ENCODE results near the gene TMEM169. TPM values are rescaled to one million over a fixed set of nuclear protein-coding genes. Genes with fewer than 3 reads are reported as not detected.

The TMEM169 gene
- total and polyA plus RNA-seq, 2 of the 13 experiments (the other 11 are each of a cell fraction or from before 2014, with no cell fraction given), result 1.5 to 4.5 TPM

DNA sequence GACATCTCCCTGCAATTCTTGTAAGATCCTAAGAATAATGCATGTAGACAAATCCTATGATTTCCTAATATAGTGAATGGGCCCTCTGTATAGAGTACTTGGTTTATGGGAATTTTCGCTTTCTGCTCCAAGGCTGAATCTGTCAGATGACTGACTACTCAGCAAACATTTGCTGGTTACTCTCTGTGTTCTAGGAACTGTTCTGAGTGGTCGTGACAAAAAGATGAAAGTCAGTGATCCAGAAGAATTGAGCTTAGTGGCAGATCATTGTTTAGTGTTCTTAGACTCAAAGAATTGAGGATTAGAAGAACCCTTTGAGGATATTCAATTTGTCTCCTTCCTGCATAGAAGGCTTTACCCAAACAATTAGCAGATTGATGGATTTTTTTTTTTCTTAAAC lies 37.4 kb downstream of the TMEM169 start:
- ATAC-seq (no peak), FAIRE-seq (no peak), DNase-seq (ENCODE audit: low spot score) (no peak)
- intact Hi-C loops (cut with micrococcal nuclease; ENCODE audit: unreplicated experiment) (no loop called here), in situ Hi-C loops (cut with HindIII; ENCODE audit: extremely low pct_ligation_motif_present, low pct_unique_long_range_greater_than_20kb) (no loop called here)
- Histone ChIP-seq H3K9me3 (ENCODE audit: low read length) (no peaks in the 10 kb centered on the region), H2AFZ (ENCODE audit: low read length) (no peak overlapping the region), H3K36me3 (replicated peaks in 1 of 2; ENCODE audit: control insufficient read depth in 1 of 2, insufficient read depth in 2 of 2, low read length in 2 of 2) (peaks cover 17 to 86% of the 10 kb centered on the region in 2 experiments), H3K4me3 (replicated peaks in 1 of 3; ENCODE audit: insufficient read depth in 1 of 3, low read depth in 2 of 3, low read length in 3 of 3) (no peak overlapping the region), H3K4me1 (ENCODE audit: insufficient read depth, low read length) (peaks cover 28% of the 10 kb centered on the region), H3K27ac (ENCODE audit: extremely low read length, insufficient read depth, low read length) (no peak overlapping the region), H3K9ac (ENCODE audit: insufficient read depth, low read depth, low read length) (no peak overlapping the region), H3K27me3 (ENCODE audit: control insufficient read depth in 1 of 2, insufficient read depth in 2 of 2, low read length in 2 of 2) (no peaks in the 10 kb centered on the region; a peak in 1 of 5 replicates), H3K4me2 (ENCODE audit: low read depth, low read length) (no peak overlapping the region), H4K20me1 (ENCODE audit: insufficient read depth, low read length) (no peaks in the 10 kb centered on the region), H3K79me2 (ENCODE audit: insufficient read depth, low read length) (peaks cover 41% of the 10 kb centered on the region)
- BruUV-seq (replicated peaks), result no TSS peak
- POLR2A ChIA-PET, result no interaction called here
- TF ChIP-seq TMF1 (CRISPR knock-in tag; IDR thresholded peaks at IDR 0.05; ENCODE audit: low read depth) (no peak), SMYD3 (CRISPR knock-in tag; IDR thresholded peaks at IDR 0.05) (no peak), TFDP1 (CRISPR knock-in tag; IDR thresholded peaks at IDR 0.05; ENCODE audit: borderline replicate concordance) (no peak), ARNTL (CRISPR knock-in tag; IDR thresholded peaks at IDR 0.05) (no peak), SOX6 (IDR thresholded peaks at IDR 0.05) (no peak), SOX6 (CRISPR knock-in tag; IDR thresholded peaks at IDR 0.05) (no peak), PHF8 (CRISPR knock-in tag; IDR thresholded peaks at IDR 0.05) (no peak)
- TF ChIP-seq, protein P1, sequence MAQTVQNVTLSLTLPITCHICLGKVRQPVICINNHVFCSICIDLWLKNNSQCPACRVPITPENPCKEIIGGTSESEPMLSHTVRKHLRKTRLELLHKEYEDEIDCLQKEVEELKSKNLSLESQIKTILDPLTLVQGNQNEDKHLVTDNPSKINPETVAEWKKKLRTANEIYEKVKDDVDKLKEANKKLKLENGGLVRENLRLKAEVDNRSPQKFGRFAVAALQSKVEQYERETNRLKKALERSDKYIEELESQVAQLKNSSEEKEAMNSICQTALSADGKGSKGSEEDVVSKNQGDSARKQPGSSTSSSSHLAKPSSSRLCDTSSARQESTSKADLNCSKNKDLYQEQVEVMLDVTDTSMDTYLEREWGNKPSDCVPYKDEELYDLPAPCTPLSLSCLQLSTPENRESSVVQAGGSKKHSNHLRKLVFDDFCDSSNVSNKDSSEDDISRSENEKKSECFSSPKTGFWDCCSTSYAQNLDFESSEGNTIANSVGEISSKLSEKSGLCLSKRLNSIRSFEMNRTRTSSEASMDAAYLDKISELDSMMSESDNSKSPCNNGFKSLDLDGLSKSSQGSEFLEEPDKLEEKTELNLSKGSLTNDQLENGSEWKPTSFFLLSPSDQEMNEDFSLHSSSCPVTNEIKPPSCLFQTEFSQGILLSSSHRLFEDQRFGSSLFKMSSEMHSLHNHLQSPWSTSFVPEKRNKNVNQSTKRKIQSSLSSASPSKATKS (CRISPR knock-in tag; IDR thresholded peaks at IDR 0.05), result no peak
- TF ChIP-seq, protein P2, sequence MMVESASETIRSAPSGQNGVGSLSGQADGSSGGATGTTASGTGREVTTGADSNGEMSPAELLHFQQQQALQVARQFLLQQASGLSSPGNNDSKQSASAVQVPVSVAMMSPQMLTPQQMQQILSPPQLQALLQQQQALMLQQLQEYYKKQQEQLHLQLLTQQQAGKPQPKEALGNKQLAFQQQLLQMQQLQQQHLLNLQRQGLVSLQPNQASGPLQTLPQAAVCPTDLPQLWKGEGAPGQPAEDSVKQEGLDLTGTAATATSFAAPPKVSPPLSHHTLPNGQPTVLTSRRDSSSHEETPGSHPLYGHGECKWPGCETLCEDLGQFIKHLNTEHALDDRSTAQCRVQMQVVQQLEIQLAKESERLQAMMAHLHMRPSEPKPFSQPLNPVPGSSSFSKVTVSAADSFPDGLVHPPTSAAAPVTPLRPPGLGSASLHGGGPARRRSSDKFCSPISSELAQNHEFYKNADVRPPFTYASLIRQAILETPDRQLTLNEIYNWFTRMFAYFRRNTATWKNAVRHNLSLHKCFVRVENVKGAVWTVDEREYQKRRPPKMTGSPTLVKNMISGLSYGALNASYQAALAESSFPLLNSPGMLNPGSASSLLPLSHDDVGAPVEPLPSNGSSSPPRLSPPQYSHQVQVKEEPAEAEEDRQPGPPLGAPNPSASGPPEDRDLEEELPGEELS (CRISPR knock-in tag; IDR thresholded peaks at IDR 0.05), result no peak
- TF ChIP-seq, protein P3, sequence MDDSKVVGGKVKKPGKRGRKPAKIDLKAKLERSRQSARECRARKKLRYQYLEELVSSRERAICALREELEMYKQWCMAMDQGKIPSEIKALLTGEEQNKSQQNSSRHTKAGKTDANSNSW (CRISPR knock-in tag; IDR thresholded peaks at IDR 0.05; ENCODE audit: borderline replicate concordance), result no peak
- 96% methylated on average over 2 of the region's 2 CpGs for WGBS (ENCODE audit: low lambda C conversion rate)
- CTCF ChIA-PET (ENCODE audit: low intra/inter-chr PET ratio, low total read pairs), result no interaction called here
